Gastrocnemius medialis (tissue), 4 donors: ENCODE measurements around the gene S100A11. TPM values are rescaled to one million over a fixed set of nuclear protein-coding genes. Genes with fewer than 3 reads are reported as not detected.
A peak's percentile ranks its signal among the peaks of the same experiment; 100 is the strongest.

Experiments
- ATAC-seq, 2 donors: fragments of 150-250 bp; one replicate each; pipeline ENCODE4 v1.9.1; 2016
- DNase-seq, 2 donors: peaks; one replicate each; pipeline ENCODE4 v3.0.0-alpha.2; 2019
- H3K27ac ChIP-seq, 4 donors: fragments of 200-600 bp; sonication (generic); 1 replicate in 1 of 4; 2 replicates in 3 of 4; pipeline ENCODE4 v1.5.1; 2016 to 2018; ENCODE audit warnings: mild to moderate bottlenecking in 2 of 4, moderate library complexity in 1 of 4
- H3K27me3 ChIP-seq, 3 donors: fragments of 200-600 bp; sonication (generic) in 2 of 3; 1 replicate in 1 of 3; 2 replicates in 2 of 3; pipeline versions ENCODE4 v1.5.1 to v1.6.0; 2016 to 2019; ENCODE audit warnings: mild to moderate bottlenecking in 1 of 3, moderate library complexity in 1 of 3
- H3K36me3 ChIP-seq, 2 donors: fragments of 200-600 bp; sonication (generic) in 1 of 2; one replicate each; pipeline ENCODE4 v1.5.1; 2017 to 2018
- H3K4me1 ChIP-seq, 2 donors: fragments of 200-600 bp; sonication (generic) in 1 of 2; one replicate each; pipeline ENCODE4 v1.5.1; 2016 to 2017; ENCODE audit warnings: mild to moderate bottlenecking in 2 of 2
- H3K4me3 ChIP-seq, 4 donors: fragments of 200-600 bp; sonication (generic) in 3 of 4; 1 replicate in 1 of 4; 2 replicates in 3 of 4; pipeline ENCODE4 v1.5.1; 2016 to 2019; ENCODE audit warnings: mild to moderate bottlenecking in 2 of 4
- H3K9me3 ChIP-seq, 3 donors: fragments of 200-600 bp; sonication (generic) in 2 of 3; 1 replicate in 1 of 3; 2 replicates in 2 of 3; pipeline ENCODE4 v1.5.1; 2016 to 2019
- CTCF ChIP-seq, 5 experiments: fragments of 450-650 bp in 3 of 5; fragments of 200-600 bp in 2 of 5; sonication (generic) in 2 of 5; IDR thresholded peaks in 4 of 5; conservative IDR thresholded peaks in 1 of 5; 1 replicate in 4 of 5; 2 replicates in 1 of 5; pipeline ENCODE4 v1.5.1; 2016 to 2019; ENCODE audit warnings: antibody characterized with exemption in 5 of 5, mild to moderate bottlenecking in 3 of 5, moderate library complexity in 3 of 5
- POLR2A ChIP-seq, 2 donors: fragments of 450-650 bp; IDR thresholded peaks; one replicate each; pipeline ENCODE4 v1.6.1; 2017; ENCODE audit warnings: antibody characterized with exemption in 2 of 2, mild to moderate bottlenecking in 2 of 2, moderate library complexity in 2 of 2
- in situ Hi-C, 4 donors: fragments of 200-750 bp; cut with MboI; loops; one replicate each; pipeline versions ENCODE4 v1.15.0 to v1.8.0; 2017; ENCODE audit warnings: low sequenced_read_pairs in 4 of 4
- intact Hi-C: fragments of 100-400 bp; cut with DNase I; formaldehyde crosslinking; loops from one replicate; pipeline ENCODE4 v1.15.1; 2023; ENCODE audit warnings: low total_unique reads
- total RNA-seq, 4 donors: library from RNA; depleted of rRNA; stranded (reverse); fragments of >200 nt; gene quantifications; one replicate each; pipeline versions ENCODE4 v1.1.0 to v1.2.3, GENCODE V29; 2016

The S100A11 gene
- total RNA-seq, 4 donors from 2014 or later = 8.4 to 66.2 (median 29.8) TPM

- TF ChIP-seq POLR2A (IDR thresholded peaks at IDR 0.05) (no peak), CTCF (IDR thresholded peaks at IDR 0.05 in 4 of 5, conservative IDR thresholded peaks at IDR 0.05 in 1 of 5) (no peak)
- no peaks in the 10 kb centered on the region for H3K36me3 ChIP-seq
- intact Hi-C loops (no loop called here), in situ Hi-C loops (no loop called here)
- H3K9me3 ChIP-seq = no peaks in the 10 kb centered on the region
- H3K4me3 ChIP-seq = no peak overlapping the region
- H3K27me3 ChIP-seq = peaks cover 0 to 3% (median 0%) of the 10 kb centered on the region in 3 donors
- DNase-seq (no peak), ATAC-seq (no peak)
- H3K4me1 ChIP-seq = no peaks in the 10 kb centered on the region
- no peak overlapping the region for H3K27ac ChIP-seq
Measured at GRCh38 chr1:152014943-152015342, 21.9 kb downstream of the S100A11 start.

- in situ Hi-C loops (no loop called here), intact Hi-C loops (no loop called here)
- Histone ChIP-seq H3K4me3 (no peak overlapping the region), H3K9me3 (no peaks in the 10 kb centered on the region), H3K36me3 (no peaks in the 10 kb centered on the region), H3K4me1 (no peaks in the 10 kb centered on the region), H3K27me3 (peaks cover 0 to 3% (median 0%) of the 10 kb centered on the region in 3 donors), H3K27ac (no peak overlapping the region)
- DNase-seq (no peak), ATAC-seq (no peak)
- no peak for TF ChIP-seq POLR2A (IDR thresholded peaks at IDR 0.05)
- peak in 2 of 5 experiments; percentile 20 to 39 for TF ChIP-seq CTCF (IDR thresholded peaks at IDR 0.05 in 4 of 5, conservative IDR thresholded peaks at IDR 0.05 in 1 of 5)
Measured at GRCh38 chr1:152013664-152014237, 23.1 kb downstream of the S100A11 start.

GRCh38 chr1:152009691-152010090 is 27.1 kb downstream of the S100A11 start:
- TF ChIP-seq POLR2A (IDR thresholded peaks at IDR 0.05) (no peak), CTCF (IDR thresholded peaks at IDR 0.05 in 4 of 5, conservative IDR thresholded peaks at IDR 0.05 in 1 of 5) (no peak)
- in situ Hi-C loops (no loop called here), intact Hi-C loops (no loop called here)
- ATAC-seq (no peak), DNase-seq (no peak)
- Histone ChIP-seq H3K36me3 (no peaks in the 10 kb centered on the region), H3K9me3 (no peaks in the 10 kb centered on the region), H3K4me1 (no peaks in the 10 kb centered on the region), H3K27me3 (peaks cover 0 to 3% (median 0%) of the 10 kb centered on the region in 3 donors), H3K27ac (no peak overlapping the region), H3K4me3 (no peak overlapping the region)

- no peaks in the 10 kb centered on the region for H3K4me1 ChIP-seq
- no peak overlapping the region for H3K27ac ChIP-seq
- intact Hi-C loops (no loop called here), in situ Hi-C loops (no loop called here)
- H3K36me3 ChIP-seq = no peaks in the 10 kb centered on the region
- ATAC-seq (no peak), DNase-seq (no peak)
- TF ChIP-seq POLR2A (IDR thresholded peaks at IDR 0.05) (no peak), CTCF (IDR thresholded peaks at IDR 0.05 in 4 of 5, conservative IDR thresholded peaks at IDR 0.05 in 1 of 5) (no peak)
- no peak overlapping the region for H3K4me3 ChIP-seq
- peaks cover 0 to 3% (median 0%) of the 10 kb centered on the region in 3 donors for H3K27me3 ChIP-seq
- no peaks in the 10 kb centered on the region for H3K9me3 ChIP-seq
Measured at GRCh38 chr1:152007047-152007446, 29.8 kb downstream of the S100A11 start.
